Stimulated activated CD8-positive, alpha-beta memory T cell treated with anti-CD3 and anti-CD28 coated beads, Interleukin-15, amount 100 ng/mL, for 24 hours (primary cell): Measurements from ENCODE around the gene ZNF281.
A peak's percentile ranks its signal among the peaks of the same experiment; 100 is the strongest.
"Not testable (repeated sequence)": the region's sequence is repeated elsewhere in the genome, so short reads cannot be mapped to it uniquely, and the experiment has no call there.

Experiments used
- DNase-seq: peaks from one replicate; pipeline ENCODE4 v3.0.0-alpha.2; 2020; ENCODE audit warnings: low read depth

The ZNF281 gene, protein sequence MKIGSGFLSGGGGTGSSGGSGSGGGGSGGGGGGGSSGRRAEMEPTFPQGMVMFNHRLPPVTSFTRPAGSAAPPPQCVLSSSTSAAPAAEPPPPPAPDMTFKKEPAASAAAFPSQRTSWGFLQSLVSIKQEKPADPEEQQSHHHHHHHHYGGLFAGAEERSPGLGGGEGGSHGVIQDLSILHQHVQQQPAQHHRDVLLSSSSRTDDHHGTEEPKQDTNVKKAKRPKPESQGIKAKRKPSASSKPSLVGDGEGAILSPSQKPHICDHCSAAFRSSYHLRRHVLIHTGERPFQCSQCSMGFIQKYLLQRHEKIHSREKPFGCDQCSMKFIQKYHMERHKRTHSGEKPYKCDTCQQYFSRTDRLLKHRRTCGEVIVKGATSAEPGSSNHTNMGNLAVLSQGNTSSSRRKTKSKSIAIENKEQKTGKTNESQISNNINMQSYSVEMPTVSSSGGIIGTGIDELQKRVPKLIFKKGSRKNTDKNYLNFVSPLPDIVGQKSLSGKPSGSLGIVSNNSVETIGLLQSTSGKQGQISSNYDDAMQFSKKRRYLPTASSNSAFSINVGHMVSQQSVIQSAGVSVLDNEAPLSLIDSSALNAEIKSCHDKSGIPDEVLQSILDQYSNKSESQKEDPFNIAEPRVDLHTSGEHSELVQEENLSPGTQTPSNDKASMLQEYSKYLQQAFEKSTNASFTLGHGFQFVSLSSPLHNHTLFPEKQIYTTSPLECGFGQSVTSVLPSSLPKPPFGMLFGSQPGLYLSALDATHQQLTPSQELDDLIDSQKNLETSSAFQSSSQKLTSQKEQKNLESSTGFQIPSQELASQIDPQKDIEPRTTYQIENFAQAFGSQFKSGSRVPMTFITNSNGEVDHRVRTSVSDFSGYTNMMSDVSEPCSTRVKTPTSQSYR

DNA sequence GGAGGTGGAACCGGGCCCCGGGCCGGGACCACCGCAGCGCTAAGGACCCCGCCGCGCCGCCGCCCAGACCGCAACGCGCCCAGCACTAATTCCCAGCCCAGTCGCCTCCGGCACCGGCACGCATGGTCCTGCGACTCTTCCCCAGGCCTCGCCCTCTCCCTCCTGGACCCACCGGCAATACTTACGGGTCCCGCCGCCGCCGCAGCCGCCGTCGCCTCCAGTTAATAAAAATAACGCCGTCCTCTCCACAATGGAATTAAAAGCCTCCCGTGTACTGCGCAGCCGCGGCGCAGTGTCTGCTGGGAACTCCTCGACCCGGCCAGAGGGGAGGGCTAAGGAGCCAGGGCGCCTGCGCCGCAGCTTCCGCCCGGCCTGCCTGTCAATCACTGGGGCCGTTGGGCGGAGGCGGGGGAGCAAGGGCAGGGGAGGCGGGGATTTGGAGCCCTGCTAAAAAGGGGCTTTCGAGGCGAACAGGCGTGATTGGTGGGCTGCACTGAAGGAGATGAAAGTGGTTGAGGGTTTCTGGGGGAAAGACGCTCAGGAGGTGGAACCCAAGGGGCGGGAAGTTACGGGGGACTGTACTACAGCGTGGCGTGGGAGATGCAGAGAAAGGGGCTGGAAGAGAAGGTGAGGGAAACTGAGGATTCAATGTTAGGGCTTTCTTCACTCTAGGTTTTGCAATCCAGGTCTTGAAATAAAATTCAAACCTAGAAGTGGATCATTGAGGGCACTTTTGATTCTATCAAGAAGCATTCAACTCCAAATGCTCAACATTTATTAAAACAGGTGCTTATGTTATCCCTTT, at the start of gene ZNF281:
Gene ZNF281, minus strand, starts transcription at position 276 of the 805 bp plus-strand sequence. CDS start 331 bp downstream, outside the sequence.
- peak; percentile 94 for DNase-seq

DNA sequence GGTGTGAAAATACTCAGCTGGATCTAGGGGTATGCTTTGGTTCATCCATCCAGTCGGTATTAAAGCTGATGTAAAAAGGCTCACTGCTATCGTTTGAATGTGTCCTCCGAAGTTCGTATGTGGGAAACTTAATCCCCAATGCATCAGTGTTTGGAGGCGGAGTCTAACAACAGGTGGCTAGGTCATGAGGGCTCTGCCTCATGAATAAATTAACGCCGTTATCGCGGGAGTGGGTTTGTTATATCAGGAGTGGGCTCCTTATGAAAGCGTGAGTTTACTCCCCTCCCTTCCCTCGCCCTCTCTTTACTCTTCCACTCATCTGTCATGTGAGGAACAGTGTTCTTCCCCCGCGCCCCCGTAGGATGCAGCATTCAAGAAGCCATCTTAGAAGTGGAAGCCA, 48.9 kb upstream of the ZNF281 start:
- DNase-seq, result no peak

DNA sequence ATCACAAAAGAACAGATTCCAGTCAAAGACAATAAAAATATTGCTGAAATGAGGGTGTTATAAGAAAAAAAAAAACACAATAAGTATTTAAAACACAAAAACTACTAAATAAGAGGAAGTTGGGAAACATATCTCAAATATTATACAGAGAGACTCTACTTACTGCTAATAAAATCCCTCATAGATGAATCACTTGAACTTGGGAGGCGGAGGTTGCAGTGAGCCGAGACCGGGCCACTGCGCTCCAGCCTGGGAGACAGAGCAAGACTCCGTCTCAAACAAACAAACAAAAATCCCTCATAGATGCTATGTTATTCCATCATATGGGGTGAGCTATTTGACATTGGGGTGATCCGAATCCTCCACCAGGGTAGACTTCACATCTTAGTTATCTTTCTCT, 48.0 kb upstream of the ZNF281 start:
- no peak for DNase-seq

DNA sequence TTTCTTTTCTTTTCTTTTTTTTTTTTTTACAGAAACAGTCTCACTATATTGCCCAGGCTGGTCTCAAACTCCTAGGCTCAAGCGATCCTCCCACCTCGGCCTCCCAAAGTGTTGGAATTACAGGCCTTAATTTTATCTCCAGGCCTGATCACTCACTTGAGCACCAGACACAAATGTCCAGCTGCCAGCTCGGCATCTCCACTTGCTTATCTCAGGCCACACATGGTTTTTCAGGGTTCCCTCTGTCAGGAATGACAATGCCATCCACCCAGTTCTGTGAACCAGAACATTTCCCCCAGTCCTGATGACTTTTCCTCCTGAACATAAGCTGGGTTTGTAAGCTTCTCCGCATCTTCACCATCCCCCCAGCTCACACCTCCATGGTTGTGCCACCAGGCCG, 44.6 kb upstream of the ZNF281 start:
- no peak for DNase-seq

DNA sequence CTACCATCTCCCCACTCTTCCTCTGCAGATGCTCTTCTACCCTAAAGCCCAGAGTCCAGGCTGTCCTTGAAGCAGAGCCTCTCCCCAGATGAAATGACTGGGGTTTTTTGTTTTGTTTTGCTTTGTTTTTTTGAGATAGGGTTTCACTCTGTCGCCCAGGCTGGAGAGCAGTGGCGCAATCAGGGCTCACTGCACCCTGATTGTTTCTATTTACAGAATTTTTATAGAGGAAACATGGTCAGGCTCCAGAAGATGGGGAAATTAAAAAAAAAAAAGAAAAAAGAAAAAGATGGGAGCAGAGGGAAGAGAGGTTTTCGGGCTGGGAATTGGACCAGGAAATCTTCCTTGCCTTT, 43.7 kb upstream of the ZNF281 start:
- DNase-seq, result no peak

DNA sequence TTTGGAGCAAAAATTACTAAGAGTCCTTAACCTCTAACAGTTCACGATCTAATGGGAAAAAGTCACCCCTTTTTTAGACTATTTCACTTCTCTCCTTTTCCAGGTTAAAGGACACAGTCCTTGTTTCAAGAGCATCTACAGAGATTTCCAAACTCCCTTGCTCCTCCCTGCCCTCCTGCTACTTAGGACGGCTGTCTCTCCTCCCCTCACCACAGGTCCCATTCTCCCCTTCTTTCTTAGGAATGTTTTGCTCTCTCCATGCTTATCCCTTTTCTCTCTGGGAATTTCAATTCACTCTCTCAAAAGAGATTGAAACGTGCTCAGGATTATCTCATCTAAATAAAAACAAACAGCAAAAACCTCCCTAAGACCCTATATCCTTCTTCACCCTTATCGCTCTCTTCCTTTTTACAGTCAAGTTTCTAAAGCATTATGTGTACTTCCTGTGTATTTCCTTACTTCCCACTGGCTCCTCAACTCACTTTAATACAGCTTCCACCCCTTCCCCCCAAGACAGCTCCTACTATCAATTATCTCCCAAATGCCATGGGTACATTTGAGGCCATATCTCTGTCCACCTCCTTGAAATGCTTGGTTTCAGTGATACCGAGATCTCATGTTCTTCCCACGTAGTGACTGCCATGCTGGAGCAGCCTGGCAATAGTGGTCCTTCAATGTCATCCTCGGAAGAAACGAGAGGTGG, 43.2 kb upstream of the ZNF281 start:
- no peak for DNase-seq

DNA sequence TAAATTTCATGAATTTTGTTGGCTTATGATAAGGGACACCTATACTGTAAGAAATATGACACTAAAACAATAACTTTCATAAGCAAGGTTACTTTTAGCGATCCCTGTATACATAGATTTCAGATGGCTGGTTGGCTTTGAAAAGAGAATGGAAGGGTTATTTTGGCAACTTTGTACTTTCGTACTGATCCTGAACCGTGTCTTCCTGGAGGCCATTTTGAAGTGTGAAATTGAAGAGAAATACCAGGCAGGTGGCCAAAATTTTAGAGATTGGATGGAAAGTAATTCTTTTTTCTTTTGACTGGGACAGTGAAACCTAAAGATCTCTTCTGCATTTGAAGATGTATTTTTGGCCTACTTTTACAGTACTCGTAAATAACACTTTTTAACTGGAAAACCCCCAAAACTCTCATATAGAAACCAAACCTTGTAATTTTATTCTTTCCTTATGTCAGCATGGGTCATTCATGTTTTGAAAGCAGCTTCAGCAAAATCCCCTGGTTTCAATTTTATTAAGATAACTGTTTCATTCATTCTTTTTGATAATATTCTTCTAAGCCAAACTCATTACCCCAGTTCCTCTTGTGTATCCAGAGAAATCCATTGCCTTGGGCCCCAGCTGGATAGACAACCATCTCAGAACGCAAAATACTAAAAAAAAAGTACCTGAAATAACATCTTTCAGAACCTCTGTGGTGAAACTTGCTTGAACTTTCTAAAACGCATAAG, 38.4 kb upstream of the ZNF281 start:
- no peak for DNase-seq

DNA sequence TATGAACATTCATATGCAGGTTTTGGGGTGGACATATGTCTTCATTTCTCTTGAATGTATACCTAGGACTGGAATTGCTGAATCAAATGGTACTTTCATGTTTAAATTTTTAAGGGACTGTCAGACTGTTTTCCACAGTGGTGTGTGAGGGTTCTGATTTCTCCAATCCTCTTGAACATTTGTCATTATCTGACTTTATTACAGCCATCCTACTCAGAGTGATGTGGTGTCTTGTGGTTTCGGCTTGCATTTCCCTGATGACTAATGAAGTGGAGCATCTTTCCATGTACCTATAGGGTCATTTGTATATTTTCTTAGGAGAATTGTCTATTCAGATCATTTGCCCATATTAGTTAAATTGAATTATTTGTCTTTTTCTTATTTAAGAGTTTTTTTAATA, 35.4 kb upstream of the ZNF281 start:
- no peak for DNase-seq

DNA sequence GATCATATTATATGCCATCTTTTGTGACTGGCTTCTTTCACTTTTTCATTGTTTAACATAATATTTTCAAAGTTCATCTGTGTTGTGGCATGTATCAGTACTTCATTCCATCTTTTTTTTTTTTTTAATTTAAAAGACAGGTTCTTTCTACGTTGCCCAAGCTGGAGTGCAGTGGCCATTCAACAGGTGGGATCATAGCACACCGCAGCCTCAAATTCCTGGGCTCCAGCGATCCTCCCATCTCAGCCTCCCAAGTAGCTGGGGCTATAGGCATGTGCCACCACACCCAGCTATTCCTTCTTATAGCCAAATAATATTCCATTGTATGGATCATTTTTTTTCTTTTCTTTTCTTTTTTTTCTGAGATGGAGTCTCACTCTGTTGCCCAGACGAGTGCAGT, 34.6 kb upstream of the ZNF281 start:
- DNase-seq, result no peak

DNA sequence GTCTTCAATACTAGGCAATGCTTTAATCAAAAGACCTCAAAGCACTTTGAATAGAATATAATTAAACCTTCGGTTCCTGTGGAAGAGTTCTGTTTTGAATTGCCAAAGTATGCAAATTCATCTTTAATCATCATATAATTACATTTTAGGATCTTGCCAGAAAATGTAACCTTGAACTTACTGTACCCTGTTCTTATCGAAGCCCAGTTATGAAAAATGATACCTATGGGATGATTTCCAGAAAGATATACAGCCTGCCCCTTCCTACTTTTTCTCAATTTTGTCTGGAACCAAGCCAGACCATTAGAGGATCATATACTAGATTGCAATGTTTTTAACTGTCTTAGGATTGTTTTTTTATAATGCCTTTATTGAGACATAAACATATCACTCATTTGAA, 34.0 kb upstream of the ZNF281 start:
- no peak for DNase-seq

DNA sequence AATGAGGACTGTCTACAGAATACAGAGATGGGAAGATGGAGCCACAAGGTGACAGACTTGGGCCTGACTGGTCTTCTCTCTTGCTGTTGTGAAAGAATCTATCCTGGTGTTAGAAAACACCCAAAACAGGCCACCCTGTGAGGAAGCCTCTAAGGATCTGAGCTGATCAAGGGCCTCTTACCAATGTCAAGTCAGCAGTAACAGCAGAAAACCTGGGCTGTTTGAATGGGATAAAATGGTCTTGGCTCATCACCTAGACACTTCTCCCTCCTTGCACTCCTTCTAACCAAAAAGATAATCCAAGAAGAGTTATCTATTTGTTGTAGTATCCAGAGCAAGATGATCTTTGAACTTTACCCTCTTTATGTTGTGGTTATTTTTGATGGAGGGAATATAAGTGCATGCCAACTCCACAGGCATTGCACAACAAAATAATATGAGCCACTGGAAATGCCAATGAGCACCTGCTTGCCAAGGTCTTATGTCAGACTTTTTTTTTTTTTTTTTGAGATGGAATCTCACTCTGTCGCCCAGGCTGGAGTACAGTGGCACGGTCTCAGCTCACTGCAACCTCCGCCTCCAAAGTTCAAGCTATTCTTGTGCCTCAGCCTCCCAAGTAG, 32.8 kb upstream of the ZNF281 start:
- no peak for DNase-seq

DNA sequence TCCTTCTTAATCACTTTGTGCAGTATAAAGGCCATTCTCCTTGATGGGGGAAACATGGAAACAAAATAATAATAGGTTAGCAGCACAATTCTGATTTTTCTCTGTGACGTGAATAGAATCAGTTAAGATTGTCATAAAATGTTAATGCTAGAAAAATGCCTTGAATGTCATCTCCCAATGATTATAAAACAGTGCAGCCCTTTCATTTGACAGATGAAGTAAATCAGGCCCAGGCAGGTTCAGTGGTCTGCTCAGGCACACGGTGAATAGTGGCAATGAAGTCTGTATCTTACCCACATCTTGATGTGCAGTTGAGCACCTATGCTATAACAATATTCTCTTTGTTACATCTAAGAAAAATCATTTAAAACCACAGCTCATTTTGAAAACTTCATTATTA, 32.2 kb upstream of the ZNF281 start:
- no peak for DNase-seq

DNA sequence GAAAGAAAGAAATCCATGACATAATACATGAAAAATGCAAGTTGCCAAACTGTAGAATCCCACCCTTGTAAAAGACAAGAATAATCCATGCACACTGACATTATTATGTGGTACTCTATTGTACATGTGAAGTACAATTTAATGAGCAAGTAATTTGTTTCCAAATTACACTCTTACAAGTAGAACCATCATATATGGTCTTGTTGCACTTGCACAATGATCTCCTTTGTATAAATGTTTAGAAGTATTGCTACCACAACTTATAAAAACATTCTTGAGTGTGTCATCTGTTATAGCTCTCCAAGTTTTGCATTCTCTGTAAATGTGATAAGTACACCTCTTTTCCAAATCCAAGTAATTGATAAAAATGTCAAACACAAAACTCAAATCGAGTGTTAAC, 29.1 kb upstream of the ZNF281 start:
- DNase-seq, result no peak

DNA sequence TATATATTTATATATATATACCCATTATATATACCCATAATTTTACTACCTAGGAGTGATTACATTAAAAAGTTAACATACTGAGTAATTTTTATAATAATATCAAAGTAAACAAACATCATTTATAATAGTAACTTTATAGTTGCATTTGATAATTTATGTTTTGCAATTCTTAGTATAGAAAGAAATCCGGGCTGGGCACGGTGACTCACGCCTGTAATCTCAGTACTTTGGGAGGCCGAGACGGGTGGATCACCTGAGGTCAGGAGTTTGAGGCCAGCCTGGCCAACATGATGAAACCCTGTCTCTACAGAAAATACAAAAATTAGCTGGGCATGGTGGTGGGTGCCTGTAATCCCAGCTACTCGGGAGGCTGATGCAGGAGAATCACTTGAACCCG, 28.6 kb upstream of the ZNF281 start:
- DNase-seq, result not testable (repeated sequence)

DNA sequence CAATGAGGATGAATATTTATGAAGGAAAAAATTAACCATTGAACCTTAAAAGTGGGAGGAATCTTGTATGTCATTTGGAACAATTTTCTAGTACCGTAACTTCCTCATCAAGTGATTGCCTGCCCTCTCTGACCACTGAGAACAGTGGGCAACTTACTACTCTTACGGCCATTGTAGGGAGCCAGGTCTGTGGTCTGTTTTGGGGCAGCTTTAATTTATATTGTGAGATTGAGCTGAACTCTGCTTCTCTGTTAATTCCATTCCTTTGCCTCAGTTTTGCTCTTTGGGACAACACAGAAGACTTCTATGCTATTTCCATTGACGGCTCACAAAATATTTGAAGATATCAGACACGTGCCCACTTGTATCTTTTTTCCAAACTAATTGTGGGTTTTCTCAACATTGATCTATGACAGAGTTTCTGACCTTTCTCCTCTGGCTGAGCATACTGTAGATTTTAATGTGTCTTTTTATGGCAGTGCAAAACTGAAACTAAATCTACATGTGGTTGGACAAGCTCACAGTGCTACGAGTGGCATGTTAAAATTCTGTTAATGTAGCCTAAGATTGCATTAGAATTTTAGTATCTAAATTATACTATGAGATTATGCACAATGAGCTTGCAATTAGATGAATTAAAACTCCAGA, 27.8 kb upstream of the ZNF281 start:
- DNase-seq, result no peak

DNA sequence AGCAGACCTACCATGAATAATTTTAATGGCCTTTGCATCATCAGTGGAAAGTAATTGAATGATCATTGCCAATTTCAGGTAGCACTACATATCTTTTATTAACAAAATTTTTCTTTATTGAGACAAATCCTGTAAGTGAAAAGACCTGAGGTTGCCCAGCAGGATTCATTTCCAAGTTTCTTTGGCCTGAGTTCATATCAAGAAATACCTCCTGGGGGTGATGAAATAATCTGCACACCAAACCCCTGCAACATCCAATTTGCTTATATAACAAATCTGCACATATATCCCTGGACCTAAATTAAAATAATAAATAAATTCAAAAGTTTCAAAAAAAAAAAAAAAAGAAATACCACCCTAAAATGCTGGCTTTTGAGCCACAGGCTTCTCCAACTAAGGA, 27.3 kb upstream of the ZNF281 start:
- DNase-seq, result no peak

DNA sequence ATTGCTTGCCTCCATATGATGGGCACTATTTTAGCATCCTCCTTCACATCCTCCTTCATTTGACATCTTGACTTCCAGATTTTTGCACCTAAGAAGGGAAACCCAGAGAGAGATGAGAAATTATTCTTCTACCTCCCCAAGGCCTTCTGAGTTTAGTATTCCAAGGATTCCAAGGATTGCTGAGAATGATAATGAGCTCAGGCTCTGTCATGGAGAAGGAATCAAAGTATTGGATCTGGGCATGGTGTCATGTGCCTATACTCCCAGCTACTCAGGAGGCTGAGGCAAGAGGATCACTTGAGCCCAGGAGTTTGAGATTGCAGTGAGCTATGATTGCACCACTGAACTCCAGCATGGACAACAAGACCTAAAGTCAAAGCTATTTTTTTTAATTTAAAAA, 26.6 kb upstream of the ZNF281 start:
- no peak for DNase-seq

DNA sequence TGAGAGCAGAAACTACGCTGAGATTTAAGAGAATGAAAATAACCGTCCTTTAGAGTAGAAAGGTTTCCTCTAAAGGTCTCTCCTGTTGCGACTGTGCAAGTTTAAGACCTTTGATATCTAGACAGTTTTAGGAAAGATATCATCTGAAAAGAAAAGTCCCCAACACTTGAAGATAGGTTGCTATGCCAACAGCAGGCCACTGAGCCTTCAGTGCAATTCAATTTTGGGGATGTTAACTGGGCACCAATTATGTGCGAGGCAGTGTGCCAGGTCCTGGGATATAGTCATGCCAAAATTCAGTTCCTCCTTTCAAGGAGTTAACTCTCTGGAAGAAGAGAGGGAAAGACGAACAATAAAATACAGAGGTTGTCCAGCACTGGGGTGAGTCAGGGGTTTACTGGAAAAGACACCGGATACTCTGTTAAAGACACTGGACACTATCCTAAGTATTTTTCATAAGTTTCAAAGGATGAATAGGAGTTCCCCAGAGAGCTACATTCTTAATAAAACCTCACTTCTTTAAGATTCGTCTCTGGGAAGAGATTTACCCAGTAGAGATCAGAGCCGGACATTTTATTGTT, 25.5 kb upstream of the ZNF281 start:
- DNase-seq, result no peak

DNA sequence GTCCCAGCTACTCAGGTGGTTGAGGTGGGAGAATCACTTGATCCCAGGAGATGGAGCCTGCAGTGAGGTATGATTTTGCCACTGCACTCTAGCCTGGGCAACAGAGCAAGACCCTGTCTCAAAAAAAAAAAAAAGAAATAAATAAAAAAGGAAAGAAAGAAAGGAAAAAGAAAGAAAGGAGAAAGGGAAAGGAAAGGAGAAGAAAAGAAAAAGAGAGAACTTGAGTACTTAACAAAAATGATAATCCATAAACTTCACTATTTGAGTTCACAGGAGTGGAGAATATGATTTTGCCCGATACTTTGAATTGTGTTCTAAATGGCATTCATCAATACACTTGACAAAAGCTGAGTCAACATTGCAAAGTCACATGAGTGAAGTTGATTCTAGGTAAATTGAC, 23.8 kb upstream of the ZNF281 start:
- no peak for DNase-seq

DNA sequence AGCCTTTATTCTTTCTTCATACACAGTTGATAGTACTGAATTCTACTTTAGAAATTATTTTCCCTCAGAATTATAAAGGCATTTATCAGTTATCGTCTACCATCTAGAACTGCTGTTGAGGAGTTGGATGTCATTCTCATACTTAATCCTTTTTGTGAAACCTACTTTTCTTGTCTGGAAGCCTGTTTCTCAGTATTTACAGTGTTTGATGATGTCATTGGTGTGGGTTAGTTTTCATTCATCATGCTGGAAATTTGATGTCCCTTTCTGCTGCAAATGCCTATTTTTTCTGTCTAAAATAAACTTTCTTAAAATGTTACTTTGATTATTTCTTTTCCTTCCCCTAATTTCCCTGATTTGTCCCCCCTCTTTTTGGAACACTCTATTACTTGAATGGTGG, 22.8 kb upstream of the ZNF281 start:
- no peak for DNase-seq
